Osteocyte (in vitro differentiated cells): ENCODE results near the gene PFDN6. TPM values are rescaled to one million over a fixed set of nuclear protein-coding genes. Genes with fewer than 3 reads are reported as not detected.
A peak's percentile ranks its signal among the peaks of the same experiment; 100 is the strongest.

Experiments
- DNase-seq: peaks from one replicate; pipeline ENCODE4 v3.0.0; 2021; ENCODE audit warnings: mixed read lengths; ENCODE audit not compliant: unreplicated experiment; ENCODE audit errors: extremely low spot score
- H3K27ac Mint-ChIP-seq: one replicate; pipeline ENCODE4 v1.8.0; 2021; ENCODE audit warnings: mild to moderate bottlenecking, mixed read lengths; ENCODE audit not compliant: unreplicated experiment
- H3K27me3 Mint-ChIP-seq: one replicate; pipeline ENCODE4 v1.8.0; 2021; ENCODE audit warnings: mixed read lengths; ENCODE audit not compliant: unreplicated experiment
- H3K36me3 Mint-ChIP-seq: one replicate; pipeline ENCODE4 v1.8.0; 2021; ENCODE audit warnings: mixed read lengths; ENCODE audit not compliant: unreplicated experiment
- H3K4me1 Mint-ChIP-seq: one replicate; pipeline ENCODE4 v1.8.0; 2021; ENCODE audit warnings: mixed read lengths; ENCODE audit not compliant: unreplicated experiment
- H3K4me3 Mint-ChIP-seq: one replicate; pipeline ENCODE4 v1.8.0; 2021; ENCODE audit warnings: mild to moderate bottlenecking, moderate library complexity, mixed read lengths; ENCODE audit not compliant: unreplicated experiment
- H3K9me3 Mint-ChIP-seq: one replicate; pipeline ENCODE4 v1.8.0; 2021; ENCODE audit warnings: mixed read lengths; ENCODE audit not compliant: unreplicated experiment
- CTCF ChIP-seq: fragments of 200-600 bp; sonication (generic); IDR thresholded peaks from 2 replicates; pipeline ENCODE4 v1.5.0; 2021; ENCODE audit warnings: antibody characterized with exemption, mild to moderate bottlenecking, moderate library complexity
- total RNA-seq: library from RNA; stranded (reverse); gene quantifications from 2 replicates; pipeline ENCODE4 v1.2.1, GENCODE V29; 2021

PFDN6 gene
- total RNA-seq, 1 donor from 2014 or later = 30.3 TPM

GRCh38 chr6:33286946-33287914, 2.2 kb upstream of the PFDN6 start:
- TF ChIP-seq CTCF = no peak
- no peak for DNase-seq
- Mint-ChIP-seq H3K27ac (no peak overlapping the region), H3K4me3 (peak overlapping the region; percentile 59), H3K9me3 (no peaks in the 10 kb centered on the region), H3K27me3 (no peaks in the 10 kb centered on the region), H3K4me1 (peaks cover 32% of the 10 kb centered on the region), H3K36me3 (peaks cover 18% of the 10 kb centered on the region)

DNA sequence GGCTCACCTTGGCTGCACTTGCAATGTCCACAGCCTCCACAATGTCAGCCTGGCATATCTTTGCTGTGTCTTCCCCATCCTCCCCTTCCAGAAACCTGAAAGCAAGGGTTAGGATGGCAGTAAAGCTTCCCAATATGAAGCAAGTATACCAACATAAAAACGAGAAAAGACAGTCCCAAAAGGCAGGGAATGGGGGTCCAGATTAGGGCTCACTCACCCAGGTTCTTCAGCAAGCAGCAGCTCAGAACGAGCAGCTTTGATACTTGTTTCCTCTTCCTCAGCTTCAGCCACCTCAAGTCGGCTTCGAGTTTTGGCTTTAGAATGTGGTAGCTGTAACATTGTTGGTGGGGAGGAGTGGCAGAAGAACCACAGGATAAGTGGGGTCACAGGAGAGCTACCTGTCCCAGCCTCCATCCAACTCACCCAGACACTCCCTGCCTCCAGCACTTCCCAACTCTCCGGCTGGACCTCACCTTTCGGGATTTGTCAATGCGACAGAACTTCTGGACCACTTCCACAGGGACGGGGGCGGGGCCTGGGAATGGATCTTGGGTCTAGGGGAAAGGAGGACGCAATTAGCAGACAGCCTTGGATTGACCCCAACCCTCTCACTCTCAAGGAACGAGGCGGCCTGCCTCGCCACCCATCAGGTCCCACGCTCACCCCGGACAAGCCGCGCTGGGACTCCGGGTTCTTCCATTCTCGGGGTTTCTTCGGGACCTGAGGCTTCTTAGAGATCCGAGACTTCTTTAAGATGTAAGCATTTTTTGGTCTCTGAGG, 1.1 kb upstream of the PFDN6 start:
- Mint-ChIP-seq H3K36me3 (peaks cover 16% of the 10 kb centered on the region), H3K27ac (peak overlapping the region; percentile 89), H3K9me3 (no peaks in the 10 kb centered on the region), H3K4me1 (peaks cover 32% of the 10 kb centered on the region), H3K27me3 (no peaks in the 10 kb centered on the region), H3K4me3 (peak overlapping the region; percentile 98)
- TF ChIP-seq CTCF = no peak
- DNase-seq = no peak

GRCh38 chr6:33289784-33290315, 449 bp downstream of the PFDN6 start:
- no peak for DNase-seq
- H3K4me1 Mint-ChIP-seq = peaks cover 32% of the 10 kb centered on the region
- H3K9me3 Mint-ChIP-seq = no peaks in the 10 kb centered on the region

DNA sequence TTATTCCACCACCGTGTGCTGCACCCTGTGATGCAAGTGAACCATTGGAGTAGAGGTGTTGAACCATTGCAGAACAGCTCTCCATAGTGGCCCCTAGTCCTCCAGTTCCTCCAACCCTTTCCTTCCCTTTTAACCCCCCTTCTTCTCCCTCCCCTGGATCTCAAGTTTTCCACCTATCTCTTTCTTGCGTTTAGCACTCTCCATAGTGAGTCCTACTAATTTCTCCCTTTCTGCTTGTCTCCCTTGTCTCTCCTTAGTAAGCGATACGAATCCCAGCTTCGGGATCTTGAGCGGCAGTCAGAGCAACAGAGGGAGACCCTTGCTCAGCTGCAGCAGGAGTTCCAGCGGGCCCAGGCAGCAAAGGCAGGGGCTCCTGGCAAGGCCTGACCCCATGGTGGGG, 1.1 kb downstream of the PFDN6 start:
- peak overlapping the region; percentile 98 for H3K4me3 Mint-ChIP-seq
- TF ChIP-seq CTCF = no peak
- H3K4me1 Mint-ChIP-seq = peaks cover 32% of the 10 kb centered on the region
- no peak for DNase-seq
- no peaks in the 10 kb centered on the region for H3K27me3 Mint-ChIP-seq
- peak overlapping the region; percentile 89 for H3K27ac Mint-ChIP-seq
- H3K9me3 Mint-ChIP-seq = no peaks in the 10 kb centered on the region
- H3K36me3 Mint-ChIP-seq = peaks cover 20% of the 10 kb centered on the region

More at GRCh38 chr6:33289784-33290315, 449 bp downstream of the PFDN6 start:
- H3K4me3 Mint-ChIP-seq = peak overlapping the region; percentile 98
- H3K27me3 Mint-ChIP-seq = no peaks in the 10 kb centered on the region
- TF ChIP-seq CTCF = no peak
- peak overlapping the region; percentile 89 for H3K27ac Mint-ChIP-seq
- peaks cover 20% of the 10 kb centered on the region for H3K36me3 Mint-ChIP-seq
